Fibroblast of skin of left biceps (primary cell): ENCODE results near the gene USH1C.

Source experiments
- DNase-seq, 2 experiments: peaks; one replicate each; pipeline ENCODE4 v3.0.0-alpha.2; 2013; ENCODE audit warnings: low read depth in 2 of 2

The USH1C gene

GRCh38 chr11:17544181-17544622, at the start of gene USH1C:
Gene USH1C, minus strand, starts transcription at chr11:17544416. Its CDS starts 109 bp downstream, at chr11:17544307.
- no peak for DNase-seq

- DNase-seq, result no peak
These were observed 49.4 kb upstream of the USH1C start for GRCh38 chr11:17593466-17594245.

- no peak for DNase-seq
These were observed 47.1 kb upstream of the USH1C start for GRCh38 chr11:17591293-17591692.

- DNase-seq, result no peak
These were observed 46.2 kb upstream of the USH1C start for GRCh38 chr11:17590463-17590862.

- no peak for DNase-seq
These were observed 44.5 kb upstream of the USH1C start for GRCh38 chr11:17588721-17589120.

- DNase-seq, result no peak
These were observed 44.0 kb upstream of the USH1C start for GRCh38 chr11:17588166-17588565.

GRCh38 chr11:17585911-17586695, 41.9 kb upstream of the USH1C start:
- DNase-seq, result no peak

GRCh38 chr11:17581732-17582053, 37.5 kb upstream of the USH1C start:
- DNase-seq, result no peak

GRCh38 chr11:17581036-17581731, 37.0 kb upstream of the USH1C start:
- DNase-seq, result no peak

- no peak for DNase-seq
These were observed 36.1 kb upstream of the USH1C start for GRCh38 chr11:17580271-17580670.

GRCh38 chr11:17579451-17579850, 35.2 kb upstream of the USH1C start:
- DNase-seq, result no peak

- no peak for DNase-seq
These were observed 34.7 kb upstream of the USH1C start for GRCh38 chr11:17578958-17579357.

GRCh38 chr11:17578296-17578695, 34.1 kb upstream of the USH1C start:
- DNase-seq, result no peak

GRCh38 chr11:17575431-17576425, 31.5 kb upstream of the USH1C start:
- no peak for DNase-seq

GRCh38 chr11:17574141-17575091, 30.2 kb upstream of the USH1C start:
- DNase-seq, result no peak

GRCh38 chr11:17573526-17573925, 29.3 kb upstream of the USH1C start:
- DNase-seq, result no peak

GRCh38 chr11:17572791-17573460, 28.7 kb upstream of the USH1C start:
- DNase-seq, result no peak

GRCh38 chr11:17572359-17572690, 28.1 kb upstream of the USH1C start:
- no peak for DNase-seq

- no peak for DNase-seq
These were observed 27.5 kb upstream of the USH1C start for GRCh38 chr11:17571431-17572358.
